Endothelial cell of umbilical vein (primary cell): ENCODE results near the gene SPON2. TPM values are rescaled to one million over a fixed set of nuclear protein-coding genes. Genes with fewer than 3 reads are reported as not detected.

Experiments
- BruUV-seq: library from RNA; stranded (reverse); fragments of 400-500 nt; replicated peaks from 2 replicates; lab custom pipeline; 2021; lab: Mats Ljungman, UMichigan
- CTCF ChIA-PET: fragments of 300-600, 350-600 bp; sonication (Branson Sonifier 250); formaldehyde crosslinking; loops from one replicate; lab custom pipeline; 2021; ENCODE audit warnings: antibody characterized with exemption, inconsistent platforms; lab: Charles Lee
- POLR2A ChIA-PET: fragments of 300-600, 350-600 bp; sonication (Branson Sonifier 250); formaldehyde crosslinking; loops from one replicate; lab custom pipeline; 2021; ENCODE audit warnings: antibody characterized with exemption, inconsistent platforms; lab: Charles Lee
- DNase-seq: peaks from one replicate; pipeline ENCODE4 v3.0.0-alpha.2; 2011; ENCODE audit warnings: low read depth, low spot score
- FAIRE-seq: peaks from 2 replicates; lab custom pipeline; 2011; peaks lifted over from hg19 to GRCh38; lab: Jason Lieb, UNC
- H2AFZ ChIP-seq: 2 replicates; pipeline ENCODE4 v1.6.0; 2012; ENCODE audit warnings: low read depth, low read length, control low read depth, inconsistent platforms
- H3K27ac ChIP-seq: 2 replicates; pipeline ENCODE4 v1.5.1; 2011; ENCODE audit warnings: low read depth, mild to moderate bottlenecking, control low read depth, low read length, moderate library complexity; ENCODE audit not compliant: insufficient read depth
- H3K27me3 ChIP-seq, 2 experiments: 2 replicates each; pipeline versions ENCODE4 v1.6.0 to v1.6.1; 2011; ENCODE audit warnings: low read length in 2 of 2, mixed read lengths in 1 of 2; ENCODE audit not compliant: control insufficient read depth in 2 of 2, insufficient read depth in 2 of 2
- H3K36me3 ChIP-seq, 2 experiments: 2 replicates in 1 of 2; 3 replicates in 1 of 2; pipeline ENCODE4 v1.5.1; 2011; ENCODE audit warnings: low read length in 2 of 2, mild to moderate bottlenecking in 1 of 2, moderate library complexity in 1 of 2; ENCODE audit not compliant: control insufficient read depth in 2 of 2, insufficient read depth in 2 of 2; ENCODE audit errors: extremely low read depth in 1 of 2
- H3K4me1 ChIP-seq: 3 replicates; pipeline ENCODE4 v1.5.1; 2011; ENCODE audit warnings: mild to moderate bottlenecking, low read length; ENCODE audit not compliant: control insufficient read depth, insufficient read depth; ENCODE audit errors: extremely low read depth
- H3K4me2 ChIP-seq: 2 replicates; pipeline ENCODE4 v1.6.1; 2011; ENCODE audit warnings: low read length, control low read depth, mixed read lengths; ENCODE audit not compliant: insufficient read depth
- H3K4me3 ChIP-seq, 3 experiments: fragments of 200-600 bp in 1 of 3; sonication (generic), shearing (Covaris generic) in 1 of 3; replicated peaks in 1 of 3; 2 replicates each; pipeline ENCODE4 v1.5.1; 2011 to 2016; ENCODE audit warnings: control low read depth in 3 of 3, low read length in 3 of 3, mild to moderate bottlenecking in 2 of 3, inconsistent platforms in 1 of 3, low read depth in 1 of 3, moderate library complexity in 1 of 3; ENCODE audit not compliant: insufficient read depth in 1 of 3
- H3K79me2 ChIP-seq: 2 replicates; pipeline ENCODE4 v1.6.0; 2012; ENCODE audit warnings: low read length, inconsistent platforms; ENCODE audit not compliant: control insufficient read depth, insufficient read depth
- H3K9ac ChIP-seq: replicated peaks from 2 replicates; pipeline ENCODE3; 2011; ENCODE audit warnings: low read length, control low read depth; ENCODE audit not compliant: insufficient read depth; ENCODE audit errors: extremely low read depth
- H3K9me1 ChIP-seq: replicated peaks from 3 replicates; pipeline ENCODE4 v1.6.0; 2011; ENCODE audit warnings: mild to moderate bottlenecking, low read length; ENCODE audit not compliant: control insufficient read depth, insufficient read depth; ENCODE audit errors: extremely low read depth
- H3K9me3 ChIP-seq: replicated peaks from 2 replicates; pipeline ENCODE4 v1.5.1; 2012; ENCODE audit warnings: low read length, inconsistent platforms; ENCODE audit not compliant: control insufficient read depth, insufficient read depth
- H4K20me1 ChIP-seq: replicated peaks from 2 replicates; pipeline ENCODE3; 2011; ENCODE audit warnings: mild to moderate bottlenecking, low read length; ENCODE audit not compliant: control insufficient read depth, insufficient read depth; ENCODE audit errors: extremely low read depth
- CTCF ChIP-seq, 2 donors: IDR thresholded peaks; 1 replicate in 1 of 2; 2 replicates in 1 of 2; pipeline ENCODE4 v1.5.1; 2011; ENCODE audit warnings: low read length in 2 of 2, mild to moderate bottlenecking in 2 of 2, moderate library complexity in 2 of 2, control low read depth in 1 of 2, inconsistent platforms in 1 of 2, low read depth in 1 of 2; ENCODE audit not compliant: insufficient read depth in 1 of 2; ENCODE audit errors: extremely low read depth in 1 of 2
- FOS ChIP-seq: IDR thresholded peaks from 2 replicates; pipeline ENCODE4 v1.6.1; 2011; ENCODE audit warnings: mild to moderate bottlenecking, low read length, moderate library complexity, borderline replicate concordance; ENCODE audit not compliant: insufficient read depth
- dilution Hi-C: fragments of 300-500 bp; cut with MboI; formaldehyde crosslinking; loops from one replicate; pipeline ENCODE4 v1.15.0; 2019; ENCODE audit warnings: low sequenced_read_pairs; ENCODE audit not compliant: extremely low pct_ligation_motif_present
- intact Hi-C: fragments of 100-400 bp; cut with micrococcal nuclease; formaldehyde crosslinking; loops from one replicate; pipeline ENCODE4 v1.10.0; 2022
- polyA plus RNA-seq, 4 experiments: library from polyadenylated mRNA; depleted of rRNA in 3 of 4; stranded (reverse) in 3 of 4; unstranded in 1 of 4; fragments of >200 nt; gene quantifications; 2 replicates each; pipeline versions ENCODE4 v1.2.1 to v1.2.3, GENCODE V29; 2011 to 2012; ENCODE audit warnings: missing spikeins in 1 of 4
- total RNA-seq: library from RNA; stranded (reverse); gene quantifications from 2 replicates; pipeline ENCODE4 v1.2.3, GENCODE V29; 2021

SPON2 gene
- total and polyA plus RNA-seq, 2 donors (not counting 3 experiments of a cell fraction or from before 2014, with no cell fraction given), result 0.04 TPM; not detected in 1

GRCh38 chr4:1167244-1167949, 5.0 kb downstream of the SPON2 start:
- Histone ChIP-seq H3K4me1 (peaks cover 3% of the 10 kb centered on the region), H3K9me3 (no peaks in the 10 kb centered on the region), H3K9me1 (no peaks in the 10 kb centered on the region), H3K27me3 (peaks cover 23% of the 10 kb centered on the region in 2 experiments), H3K4me2 (peak overlapping the region; percentile 61), H3K79me2 (no peaks in the 10 kb centered on the region), H3K36me3 (no peaks in the 10 kb centered on the region), H3K27ac (no peak overlapping the region), H2AFZ (peak overlapping the region; percentile 88), H4K20me1 (no peaks in the 10 kb centered on the region), H3K9ac (peak overlapping the region; percentile 27), H3K4me3 (peak overlapping the region; percentile 17 to 36 (median 32))
- no TSS peak for BruUV-seq
- dilution Hi-C loops (no loop called here), intact Hi-C loops (loop anchor here (1.0 kb wide), 4 partner anchors 80 to 462 kb away; partner anchors contain the start of gene MAEA)
- peak; percentile 72 for DNase-seq
- ChIA-PET POLR2A (no interaction called here), CTCF (interaction anchor here (0.6 to 5.3 kb wide), 13 partner anchors 11 to 189 kb away, joined by 3 to 52 read pairs (median 4); partner anchors contain the start of genes CTBP1 and UVSSA)
- TF ChIP-seq CTCF (IDR thresholded peaks at IDR 0.05; ENCODE audit: extremely low read depth in 1 of 2, insufficient read depth in 1 of 2, low read depth in 1 of 2, low read length in 2 of 2) (peak; percentile 90 to 98), FOS (no peak)
- peak; percentile 89 for FAIRE-seq
